Measurements from ENCODE around the gene CUEDC1. TPM values are rescaled to one million over a fixed set of nuclear protein-coding genes. Genes with fewer than 3 reads are reported as not detected.

The CUEDC1 gene
- total and polyA plus RNA-seq, 2 of the 13 experiments (the other 11 are each of a cell fraction or from before 2014, with no cell fraction given), result 7.4 to 12.9 TPM

- TF ChIP-seq ETV5 (CRISPR knock-in tag; IDR thresholded peaks at IDR 0.05; ENCODE audit: borderline replicate concordance) (no peak), ZBTB46 (CRISPR knock-in tag; IDR thresholded peaks at IDR 0.05; ENCODE audit: borderline replicate concordance) (no peak), RFX1 (IDR thresholded peaks at IDR 0.05) (no peak), RXRA (CRISPR knock-in tag; IDR thresholded peaks at IDR 0.05) (no peak), BRCA1 (CRISPR knock-in tag; IDR thresholded peaks at IDR 0.05) (no peak)
Measured at GRCh38 chr17:57842280-57842679, 112.9 kb downstream of the CUEDC1 start (continued).

GRCh38 chr17:57839571-57839923 lies 115.7 kb downstream of the CUEDC1 start:
- ATAC-seq, result no peak
- Histone ChIP-seq H3K4me1 (ENCODE audit: insufficient read depth, low read length) (peaks cover 70% of the 10 kb centered on the region), H3K4me2 (ENCODE audit: low read depth, low read length) (peak overlapping the region; percentile 19; the same call in 1 of the 2 replicates), H3K27ac (ENCODE audit: extremely low read length, insufficient read depth, low read length) (peak overlapping the region; percentile 60), H3K27me3 (ENCODE audit: control insufficient read depth in 1 of 2, insufficient read depth in 2 of 2, low read length in 2 of 2) (no peaks in the 10 kb centered on the region), H3K9me3 (ENCODE audit: low read length) (no peaks in the 10 kb centered on the region), H3K36me3 (replicated peaks in 1 of 2; ENCODE audit: control insufficient read depth in 1 of 2, insufficient read depth in 2 of 2, low read length in 2 of 2) (peaks cover 12 to 32% of the 10 kb centered on the region in 2 experiments), H3K4me3 (replicated peaks in 1 of 3; ENCODE audit: insufficient read depth in 1 of 3, low read depth in 2 of 3, low read length in 3 of 3) (no peak overlapping the region), H2AFZ (ENCODE audit: low read length) (no peak overlapping the region), H4K20me1 (ENCODE audit: insufficient read depth, low read length) (no peaks in the 10 kb centered on the region), H3K9ac (ENCODE audit: insufficient read depth, low read depth, low read length) (no peak overlapping the region), H3K79me2 (ENCODE audit: insufficient read depth, low read length) (peaks cover 11% of the 10 kb centered on the region)
- ChIA-PET POLR2A (interaction anchor here (0.8 to 3.6 kb wide), 6 partner anchors 10 to 754 kb away, joined by 3 to 36 read pairs (median 4); partner anchors contain the start of genes AKAP1, MRPS23 and SRSF1), CTCF (ENCODE audit: low intra/inter-chr PET ratio, low total read pairs) (no interaction called here)
- intact Hi-C loops (cut with micrococcal nuclease; ENCODE audit: unreplicated experiment) (no loop called here), in situ Hi-C loops (cut with HindIII; ENCODE audit: extremely low pct_ligation_motif_present, low pct_unique_long_range_greater_than_20kb) (no loop called here)
- no peak for DNase-seq (ENCODE audit: low spot score)
- WGBS (ENCODE audit: low lambda C conversion rate), result 95% methylated on average over 6 of the region's 6 CpGs
- BruUV-seq (replicated peaks), result no TSS peak
- TF ChIP-seq MED1 (CRISPR knock-in tag; IDR thresholded peaks at IDR 0.05), result peak; percentile 19; the same call in 1 of the 2 replicates
- no peak for TF ChIP-seq PHF20 (CRISPR knock-in tag; IDR thresholded peaks at IDR 0.05)
- no peak for FAIRE-seq

All from HepG2 (cell line).